ENCODE results near the gene PHKA2.

- TF ChIP-seq YY1 (IDR thresholded peaks at IDR 0.05; ENCODE audit: insufficient read depth, insufficient read length), result no peak
- TF ChIP-seq ZNF274 (IDR thresholded peaks at IDR 0.05; ENCODE audit: low read depth, low read length), result no peak
- TF ChIP-seq SUZ12 (IDR thresholded peaks at IDR 0.05; ENCODE audit: extremely low read depth, insufficient read depth, insufficient read length), result no peak
Observed at GRCh38 chrX:19028560-19028959, 44.6 kb upstream of the PHKA2 start.
